ENCODE data around the gene NIPBL.

- TF ChIP-seq EZH2 (IDR thresholded peaks at IDR 0.05) (no peak), CTCF (IDR thresholded peaks at IDR 0.05) (no peak), EZH2phosphoT487 (IDR thresholded peaks at IDR 0.05) (no peak)
Measured at GRCh38 chr5:37077146-37077545, 200.6 kb downstream of the NIPBL start.
